ENCODE data around the gene LCN15.
"Not testable (repeated sequence)": the region's sequence is repeated elsewhere in the genome, so short reads cannot be mapped to it uniquely, and the experiment has no call there.

Gene LCN15

GRCh38 chr9:136722093-136722968 is 42.0 kb downstream of the LCN15 start:
- DNase-seq (ENCODE audit: low read depth), result no peak

DNA sequence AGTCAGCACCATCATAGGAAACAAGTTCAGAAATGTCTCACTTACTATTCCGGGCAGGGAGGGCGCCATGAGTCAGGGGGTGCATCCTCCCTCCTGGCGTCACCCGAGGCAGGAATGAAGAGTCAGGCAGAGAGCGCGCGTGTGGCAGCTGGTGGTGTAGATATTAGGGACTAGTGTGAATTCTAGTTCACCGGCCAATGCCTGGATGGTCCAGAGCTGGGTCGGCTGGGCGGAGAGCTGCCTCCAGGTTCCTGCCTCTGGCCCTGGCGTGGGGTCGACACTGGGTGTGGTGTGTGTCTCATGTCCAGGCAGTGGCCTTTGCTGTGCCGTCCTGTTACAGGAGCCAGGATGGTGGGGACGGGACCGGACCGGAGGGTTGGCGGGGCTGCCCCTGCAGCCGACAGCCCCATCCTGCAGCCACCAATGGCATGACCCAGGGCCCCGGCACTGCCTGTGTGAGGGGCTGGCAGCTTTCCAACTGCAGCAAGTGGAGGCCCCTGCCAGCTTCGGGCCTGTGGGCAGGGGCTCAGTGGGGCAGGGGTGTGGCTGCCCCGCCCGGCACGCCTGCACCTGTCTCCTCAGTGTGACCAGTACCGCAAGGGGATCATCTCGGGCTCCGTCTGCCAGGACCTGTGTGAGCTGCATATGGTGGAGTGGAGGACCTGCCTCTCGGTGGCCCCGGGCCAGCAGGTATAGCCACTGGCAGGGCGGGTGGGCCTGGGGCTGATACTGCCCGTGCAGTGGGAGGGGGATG is 42.8 kb downstream of the LCN15 start:
- DNase-seq (ENCODE audit: low read depth), result no peak

DNA sequence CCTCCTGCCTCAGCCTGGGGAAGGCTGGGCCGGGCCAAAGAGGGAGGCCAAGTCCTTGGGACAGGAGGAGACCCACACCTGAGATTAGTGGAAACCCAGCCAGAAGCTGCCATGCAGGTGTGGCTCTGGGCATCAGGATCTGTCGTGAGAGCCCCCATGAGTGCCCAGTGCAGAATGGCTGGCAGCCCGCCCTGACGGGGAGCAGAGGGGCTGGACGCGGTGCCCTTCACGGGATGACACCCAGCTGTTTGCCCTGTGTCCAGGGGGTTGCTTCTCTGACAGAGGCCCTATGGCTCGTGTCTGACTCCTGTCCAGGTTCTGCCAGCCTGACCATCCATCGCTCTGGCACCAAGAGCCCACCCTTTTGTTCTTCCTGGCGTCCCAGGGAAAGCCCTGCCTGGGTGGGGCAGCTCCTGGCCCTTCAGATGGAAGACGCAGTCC is 43.4 kb downstream of the LCN15 start:
- DNase-seq (ENCODE audit: low read depth), result no peak

GRCh38 chr9:136720251-136720897 is 43.9 kb downstream of the LCN15 start:
- DNase-seq (ENCODE audit: low read depth), result no peak

DNA sequence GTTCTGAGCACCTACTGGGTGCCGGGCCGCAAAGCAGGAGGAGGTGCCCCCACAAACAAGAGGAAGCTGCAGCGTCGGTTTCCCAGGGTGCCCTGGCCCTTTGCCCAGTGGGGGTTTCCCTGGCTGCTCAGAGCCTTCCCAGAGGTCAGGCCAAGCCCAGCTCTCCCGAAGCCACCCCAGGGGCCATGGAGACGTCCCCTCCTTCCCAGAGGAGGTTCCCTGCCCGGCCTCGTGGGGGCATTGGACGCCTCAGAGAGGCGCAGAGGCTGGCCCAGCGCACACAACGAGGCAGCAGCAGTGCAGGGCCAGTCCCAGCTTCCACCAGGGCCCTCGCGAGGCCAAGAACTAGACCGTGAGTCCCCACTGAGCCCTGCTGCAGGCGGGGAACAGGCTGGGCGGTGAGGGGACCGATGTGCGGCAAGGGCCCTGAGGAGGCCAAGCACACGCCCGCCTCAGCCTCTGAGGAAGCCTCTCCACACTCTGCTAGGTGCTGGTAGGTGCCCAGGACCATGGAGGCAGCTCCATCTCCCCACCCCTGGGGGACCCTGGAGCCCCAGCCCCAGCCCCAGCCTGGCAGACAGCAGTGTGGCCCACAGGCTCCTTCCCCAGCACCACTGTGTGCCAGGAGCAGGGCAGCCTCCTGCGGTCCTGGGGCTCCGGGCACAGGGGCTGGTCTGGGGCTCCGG is 45.0 kb downstream of the LCN15 start:
- DNase-seq (ENCODE audit: low read depth), result no peak

DNA sequence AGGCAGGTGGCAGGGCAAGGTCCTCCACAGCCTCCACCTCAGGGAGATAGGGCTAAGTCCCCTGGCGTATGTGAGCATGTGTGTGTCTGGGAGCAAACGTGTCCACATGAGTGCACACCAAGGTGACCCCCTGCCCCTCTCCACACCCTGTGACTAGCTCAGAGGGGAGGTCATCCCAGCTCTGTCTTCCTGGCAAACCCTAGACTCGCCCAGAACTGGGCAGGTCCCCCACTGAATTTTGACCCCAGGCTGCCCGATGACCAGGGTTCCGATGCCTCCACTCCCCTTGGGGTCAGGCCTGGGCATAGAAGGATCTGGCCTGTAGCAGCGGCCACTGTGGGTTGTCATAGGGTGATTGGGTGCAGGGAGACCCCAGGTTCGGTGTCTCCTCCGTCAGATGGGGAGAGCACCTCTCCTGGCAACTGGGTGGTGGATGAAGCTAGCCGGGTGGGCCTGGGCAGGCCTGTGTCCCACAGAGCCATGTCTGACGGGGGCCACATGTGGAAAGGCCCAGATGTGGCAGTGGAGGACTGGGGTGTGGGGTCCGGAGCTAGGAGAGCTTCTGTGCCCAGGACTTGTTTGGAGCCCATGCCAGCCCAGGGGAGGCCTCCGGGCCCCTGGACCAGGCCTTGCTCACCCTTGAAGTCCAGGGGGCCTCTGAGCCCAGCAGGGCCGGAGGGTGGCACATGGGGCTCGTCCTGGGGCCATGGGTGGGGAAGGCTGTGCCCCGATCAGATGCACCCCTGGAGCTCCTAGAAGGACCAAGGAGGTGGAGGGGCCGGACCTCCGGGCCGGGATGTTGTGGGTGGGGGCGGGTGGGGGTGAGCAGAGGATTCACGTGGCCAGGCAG is 45.7 kb downstream of the LCN15 start:
- no peak for DNase-seq (ENCODE audit: low read depth)

DNA sequence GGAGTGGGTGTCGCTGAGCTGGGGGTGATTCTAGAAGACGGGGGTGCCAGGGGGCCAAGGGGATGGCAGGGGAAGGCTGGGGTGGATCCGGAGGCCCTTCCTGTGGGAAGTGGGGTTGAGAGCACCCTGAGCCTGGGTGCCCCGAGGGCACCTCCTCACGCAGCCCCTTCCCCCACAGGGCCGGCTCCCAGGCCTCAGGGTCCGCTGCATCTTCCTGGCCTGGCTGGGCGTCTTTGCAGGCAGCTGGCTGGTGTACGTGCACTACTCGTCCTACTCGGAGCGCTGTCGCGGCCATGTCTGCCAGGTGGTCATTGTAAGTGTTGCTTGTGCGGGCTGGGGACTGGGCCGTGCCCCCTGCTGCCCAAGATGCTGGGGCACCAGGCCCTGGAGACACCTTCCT is 46.9 kb downstream of the LCN15 start:
- no peak for DNase-seq (ENCODE audit: low read depth)

- no peak for DNase-seq (ENCODE audit: low read depth)
Measured at GRCh38 chr9:136714893-136715274, 49.4 kb downstream of the LCN15 start.

DNA sequence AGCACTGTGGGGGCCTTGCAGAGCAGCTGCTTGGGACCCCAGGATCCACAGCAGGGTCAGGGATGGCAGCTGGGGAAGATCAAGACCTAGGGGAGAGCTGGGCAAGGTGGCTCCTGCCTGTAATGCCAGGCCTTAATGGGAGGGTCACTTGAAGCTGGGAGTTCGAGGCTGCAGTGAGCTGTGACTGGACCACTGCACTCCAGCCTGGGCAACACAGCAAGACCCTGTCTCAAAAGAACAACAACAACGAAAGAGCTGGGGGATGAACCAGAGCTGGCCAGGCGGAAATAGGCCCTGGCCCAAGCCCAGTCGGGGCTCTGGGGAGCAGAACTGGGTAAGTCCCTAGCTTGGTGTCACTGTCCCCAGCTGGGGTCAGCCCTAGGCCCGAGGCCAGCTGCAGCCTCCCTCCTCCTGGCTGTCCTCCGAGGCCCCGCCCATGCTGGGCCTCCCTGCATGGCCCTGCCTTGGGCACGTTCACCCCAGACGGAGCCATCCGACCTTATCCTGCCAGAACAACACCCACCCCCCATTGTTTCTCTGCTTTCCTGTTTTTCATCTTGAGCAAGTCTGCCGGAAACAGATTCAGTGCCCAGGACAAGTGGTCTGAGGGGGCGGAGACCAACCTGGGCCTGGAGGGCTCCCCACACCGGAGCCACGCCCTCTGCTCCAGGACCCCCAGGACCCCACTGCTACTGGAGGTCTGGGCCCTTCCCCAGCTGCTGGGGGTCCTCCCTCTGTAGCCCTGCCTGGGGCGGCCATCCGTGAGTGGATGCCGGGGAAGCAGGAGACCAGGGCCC is 50.0 kb downstream of the LCN15 start:
- no peak for DNase-seq (ENCODE audit: low read depth)

DNA sequence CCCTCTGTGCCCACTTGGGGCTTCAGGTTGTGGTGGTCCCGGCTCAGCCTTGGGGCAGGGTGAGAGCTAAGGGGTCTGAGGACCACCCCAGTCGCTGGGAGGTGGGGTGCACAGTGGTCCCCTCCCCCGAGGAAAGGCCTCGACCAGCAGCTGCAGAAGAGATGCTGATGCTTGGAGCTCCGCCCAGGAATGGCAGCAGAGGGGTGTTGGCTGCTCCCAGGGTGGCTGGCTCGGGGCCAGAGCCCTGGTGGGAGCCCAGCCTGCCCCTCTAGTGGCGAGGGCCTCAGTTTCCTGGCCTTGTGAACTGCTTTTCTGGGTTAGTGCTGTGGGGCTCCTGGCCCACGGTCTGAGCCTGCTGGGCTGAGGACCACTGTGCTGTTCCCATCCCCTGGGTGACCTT is 50.8 kb downstream of the LCN15 start:
- no peak for DNase-seq (ENCODE audit: low read depth)

DNA sequence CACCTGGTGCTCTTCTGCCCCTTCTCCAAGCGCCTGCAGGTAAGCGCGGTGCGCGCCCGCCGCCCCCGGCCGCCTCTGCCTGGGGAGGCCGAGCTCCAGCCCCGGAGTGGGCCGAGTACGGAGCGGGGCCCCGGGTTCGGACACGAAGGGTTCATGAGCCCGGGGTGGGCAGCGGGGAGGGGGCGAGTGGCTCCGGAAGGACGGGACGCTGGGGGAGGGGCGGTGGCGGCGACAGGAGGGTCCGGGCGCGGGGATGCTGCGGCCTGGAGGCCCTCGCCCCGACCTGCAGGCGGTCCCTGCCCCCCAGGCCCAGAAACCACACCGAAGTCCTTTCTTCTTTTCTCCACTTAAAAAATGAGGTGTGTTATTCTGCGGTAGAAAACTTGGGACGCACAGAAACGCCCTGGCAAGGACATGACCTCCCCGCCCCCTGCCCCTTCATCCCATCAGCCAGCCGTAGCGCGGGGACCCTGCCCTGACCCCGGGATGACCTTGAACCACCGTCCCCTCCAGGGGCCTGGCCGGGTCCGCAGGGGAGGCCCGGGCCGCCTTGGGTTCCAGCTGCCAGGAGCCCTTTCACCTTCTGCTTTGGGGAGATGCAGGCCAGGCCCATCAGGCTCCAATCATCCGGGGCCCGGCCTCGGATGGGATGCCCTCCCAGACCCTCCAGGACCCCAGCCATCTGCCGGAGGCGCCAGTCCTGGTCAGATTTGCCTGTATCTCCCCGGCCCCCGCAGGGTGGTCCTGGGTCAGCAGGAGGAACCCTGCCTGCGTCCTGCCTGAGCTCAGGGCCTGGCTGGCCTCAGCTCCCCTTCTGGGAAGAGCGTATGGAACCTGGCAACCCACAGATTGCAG is 51.4 kb downstream of the LCN15 start:
- DNase-seq (ENCODE audit: low read depth), result no peak

GRCh38 chr9:136711751-136712689 is 52.3 kb downstream of the LCN15 start, which contains the start of gene DIPK1B:
Gene DIPK1B (plus strand): TSS chr9:136712572. CDS start chr9:136712666, 94 bp downstream.
- no peak for DNase-seq (ENCODE audit: low read depth)

DNA sequence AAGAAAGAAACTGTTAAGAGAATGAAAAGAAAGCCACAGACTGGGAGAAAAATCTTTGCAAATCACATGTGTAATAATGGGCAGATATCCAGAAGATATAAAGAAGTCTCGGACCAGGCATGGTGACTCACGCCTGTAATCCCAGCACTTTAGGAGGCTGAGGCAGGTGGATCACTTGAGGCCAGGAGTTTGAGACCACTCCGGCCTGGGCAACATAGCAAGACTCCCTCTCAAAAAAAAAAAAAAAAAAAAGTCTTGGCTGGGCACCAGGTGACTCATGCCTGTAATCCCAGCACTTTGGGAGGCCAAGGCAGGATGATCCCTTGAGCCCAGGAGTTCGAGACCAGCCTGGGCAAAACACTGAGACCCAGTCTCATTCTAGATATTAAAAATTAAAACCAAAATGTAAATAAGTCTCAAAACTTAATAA is 53.1 kb downstream of the LCN15 start:
- not testable (repeated sequence) for DNase-seq (ENCODE audit: low read depth)

- no peak for DNase-seq (ENCODE audit: low read depth)
Measured at GRCh38 chr9:136710543-136710942, 53.8 kb downstream of the LCN15 start.
